CD4-positive, alpha-beta T cell (primary cell): ENCODE measurements around the gene STIMATE. TPM values are rescaled to one million over a fixed set of nuclear protein-coding genes. Genes with fewer than 3 reads are reported as not detected.

Experiments
- ATAC-seq: fragments of 200-7000 bp; cut with Tn5 transposase; one replicate; pipeline ENCODE4 v1.10.0; 2022; ENCODE audit warnings: mild to moderate bottlenecking; ENCODE audit not compliant: poor library complexity
- CTCF ChIA-PET: fragments of 350-600 bp; sonication (Branson Sonifier 250); formaldehyde crosslinking; loops from one replicate; lab custom pipeline; 2021; ENCODE audit warnings: antibody characterized with exemption, inconsistent platforms; lab: Charles Lee
- POLR2A ChIA-PET: fragments of 350-600 bp; sonication (Branson Sonifier 250); formaldehyde crosslinking; loops from one replicate; lab custom pipeline; 2021; ENCODE audit warnings: antibody characterized with exemption, inconsistent platforms; lab: Charles Lee
- DNase-seq, 14 experiments: peaks; one replicate each; pipeline ENCODE4 v3.0.0-alpha.2; 2013 to 2020; ENCODE audit warnings: mixed read lengths in 2 of 14
- H3K27ac ChIP-seq, 2 donors: one replicate each; pipeline versions ENCODE4 v1.5.1 to v1.7.0; 2013; ENCODE audit warnings: low read length in 2 of 2, low read depth in 1 of 2, mild to moderate bottlenecking in 1 of 2
- H3K27me3 ChIP-seq, 2 experiments: 1 replicate in 1 of 2; 2 replicates in 1 of 2; pipeline versions ENCODE4 v1.6.1 to v1.7.0; 2013; ENCODE audit warnings: low read length in 2 of 2, control low read depth in 1 of 2, mild to moderate bottlenecking in 1 of 2, moderate library complexity in 1 of 2; ENCODE audit not compliant: insufficient read depth in 2 of 2, control insufficient read depth in 1 of 2
- H3K36me3 ChIP-seq: one replicate; pipeline ENCODE4 v1.6.1; 2013; ENCODE audit warnings: low read length, control low read depth; ENCODE audit not compliant: insufficient read depth
- H3K4me1 ChIP-seq: one replicate; pipeline ENCODE4 v1.6.1; 2013; ENCODE audit warnings: low read length, control low read depth; ENCODE audit not compliant: insufficient read depth
- H3K4me3 ChIP-seq: one replicate; pipeline ENCODE4 v1.5.1; 2013; ENCODE audit warnings: mild to moderate bottlenecking, low read length, moderate library complexity
- H3K9me3 ChIP-seq, 2 experiments: 1 replicate in 1 of 2; 2 replicates in 1 of 2; pipeline versions ENCODE4 v1.6.1 to v1.7.0; 2013; ENCODE audit warnings: low read length in 2 of 2, mild to moderate bottlenecking in 2 of 2, control low read depth in 1 of 2, moderate library complexity in 1 of 2; ENCODE audit not compliant: control insufficient read depth in 1 of 2, insufficient read depth in 1 of 2
- H3K27ac Mint-ChIP-seq: one replicate; pipeline ENCODE4 v1.8.0; 2020; ENCODE audit warnings: mixed read lengths
- H3K27me3 Mint-ChIP-seq: one replicate; pipeline ENCODE4 v1.8.0; 2021; ENCODE audit warnings: mixed read lengths
- H3K36me3 Mint-ChIP-seq: one replicate; pipeline ENCODE4 v1.8.0; 2021; ENCODE audit warnings: low read depth, mixed read lengths
- H3K4me1 Mint-ChIP-seq: one replicate; pipeline ENCODE4 v1.8.0; 2021; ENCODE audit warnings: low read depth, mixed read lengths
- H3K4me3 Mint-ChIP-seq: one replicate; pipeline ENCODE4 v1.8.0; 2020; ENCODE audit warnings: mild to moderate bottlenecking, mixed read lengths
- H3K9me3 Mint-ChIP-seq: one replicate; pipeline ENCODE4 v1.8.0; 2020; ENCODE audit warnings: mixed read lengths
- intact Hi-C, 2 experiments: fragments of 100-400 bp; cut with DNase I in 1 of 2; cut with micrococcal nuclease in 1 of 2; formaldehyde crosslinking; loops; one replicate each; pipeline versions ENCODE4 v1.15.1 to v1.9.0; 2023 to 2025; cut with DNase I, micrococcal nuclease
- total RNA-seq, 174 experiments: library from RNA in 2 of 174; stranded (reverse) in 2 of 174; gene quantifications; one replicate each; pipeline ENCODE4 v1.2.3 and lab custom pipeline; 2021 to 2026
- TF ChIP-seq, protein P1 (sequence below): fragments of 200-600 bp; IDR thresholded peaks from one replicate; pipeline ENCODE4 v1.8.0; 2022; ENCODE audit warnings: antibody characterized with exemption, mild to moderate bottlenecking

The STIMATE gene
- total RNA-seq, 2 experiments from 2014 or later, result 39.8 to 42.6 TPM

DNA sequence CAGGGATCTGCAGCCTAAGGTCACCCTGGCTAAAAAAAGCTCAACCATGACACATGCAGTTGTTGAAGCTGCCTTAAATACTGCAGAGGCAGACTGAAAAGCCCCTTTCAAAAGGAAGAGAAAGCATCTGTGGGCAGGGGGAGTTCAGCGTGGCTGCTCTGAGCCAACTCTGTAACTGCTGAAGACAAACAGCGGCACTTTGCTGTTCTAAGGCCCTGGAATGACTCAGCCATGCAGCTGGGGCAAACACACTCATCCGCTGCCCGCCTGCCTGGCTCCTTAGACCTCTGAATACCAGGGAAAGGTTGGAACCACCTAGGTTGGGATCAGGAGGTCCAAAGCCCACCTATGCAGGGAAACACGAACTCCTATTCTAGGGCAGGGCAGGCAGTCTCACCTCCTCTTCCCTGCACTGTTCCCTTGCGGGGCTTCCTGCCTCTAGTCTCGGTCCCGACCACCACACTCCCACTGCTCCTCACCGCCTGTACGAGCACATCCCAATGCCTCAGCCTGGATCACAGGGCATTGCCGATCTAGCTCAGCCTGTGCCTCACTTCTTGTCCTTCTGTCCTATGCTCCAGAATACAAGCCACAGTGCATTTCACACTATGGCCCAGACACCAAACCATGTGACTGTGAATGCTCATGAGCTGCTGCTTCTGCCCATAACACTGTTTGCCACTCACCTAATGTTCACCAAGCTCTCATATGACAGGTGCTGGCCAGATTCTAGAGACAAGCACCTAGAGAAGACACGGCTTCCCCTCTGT is 56.0 kb downstream of the STIMATE start:
- ChIA-PET CTCF (no interaction called here), POLR2A (no interaction called here)
- no peaks in the 10 kb centered on the region for H3K27me3 Mint-ChIP-seq
- intact Hi-C loops, result no loop called here
- DNase-seq (no peak), ATAC-seq (no peak)
- H3K4me3 Mint-ChIP-seq, result no peak overlapping the region
- Histone ChIP-seq H3K4me3 (no peak overlapping the region), H3K9me3 (no peaks in the 10 kb centered on the region), H3K27me3 (no peaks in the 10 kb centered on the region), H3K4me1 (peaks cover 21% of the 10 kb centered on the region), H3K27ac (no peak overlapping the region), H3K36me3 (peaks cover 46% of the 10 kb centered on the region)
- H3K27ac Mint-ChIP-seq, result no peak overlapping the region
- peaks cover 59% of the 10 kb centered on the region for H3K36me3 Mint-ChIP-seq
- TF ChIP-seq, protein P1, sequence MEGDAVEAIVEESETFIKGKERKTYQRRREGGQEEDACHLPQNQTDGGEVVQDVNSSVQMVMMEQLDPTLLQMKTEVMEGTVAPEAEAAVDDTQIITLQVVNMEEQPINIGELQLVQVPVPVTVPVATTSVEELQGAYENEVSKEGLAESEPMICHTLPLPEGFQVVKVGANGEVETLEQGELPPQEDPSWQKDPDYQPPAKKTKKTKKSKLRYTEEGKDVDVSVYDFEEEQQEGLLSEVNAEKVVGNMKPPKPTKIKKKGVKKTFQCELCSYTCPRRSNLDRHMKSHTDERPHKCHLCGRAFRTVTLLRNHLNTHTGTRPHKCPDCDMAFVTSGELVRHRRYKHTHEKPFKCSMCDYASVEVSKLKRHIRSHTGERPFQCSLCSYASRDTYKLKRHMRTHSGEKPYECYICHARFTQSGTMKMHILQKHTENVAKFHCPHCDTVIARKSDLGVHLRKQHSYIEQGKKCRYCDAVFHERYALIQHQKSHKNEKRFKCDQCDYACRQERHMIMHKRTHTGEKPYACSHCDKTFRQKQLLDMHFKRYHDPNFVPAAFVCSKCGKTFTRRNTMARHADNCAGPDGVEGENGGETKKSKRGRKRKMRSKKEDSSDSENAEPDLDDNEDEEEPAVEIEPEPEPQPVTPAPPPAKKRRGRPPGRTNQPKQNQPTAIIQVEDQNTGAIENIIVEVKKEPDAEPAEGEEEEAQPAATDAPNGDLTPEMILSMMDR, result no peak
- H3K4me1 Mint-ChIP-seq, result peaks cover 35% of the 10 kb centered on the region
- no peaks in the 10 kb centered on the region for H3K9me3 Mint-ChIP-seq

DNA sequence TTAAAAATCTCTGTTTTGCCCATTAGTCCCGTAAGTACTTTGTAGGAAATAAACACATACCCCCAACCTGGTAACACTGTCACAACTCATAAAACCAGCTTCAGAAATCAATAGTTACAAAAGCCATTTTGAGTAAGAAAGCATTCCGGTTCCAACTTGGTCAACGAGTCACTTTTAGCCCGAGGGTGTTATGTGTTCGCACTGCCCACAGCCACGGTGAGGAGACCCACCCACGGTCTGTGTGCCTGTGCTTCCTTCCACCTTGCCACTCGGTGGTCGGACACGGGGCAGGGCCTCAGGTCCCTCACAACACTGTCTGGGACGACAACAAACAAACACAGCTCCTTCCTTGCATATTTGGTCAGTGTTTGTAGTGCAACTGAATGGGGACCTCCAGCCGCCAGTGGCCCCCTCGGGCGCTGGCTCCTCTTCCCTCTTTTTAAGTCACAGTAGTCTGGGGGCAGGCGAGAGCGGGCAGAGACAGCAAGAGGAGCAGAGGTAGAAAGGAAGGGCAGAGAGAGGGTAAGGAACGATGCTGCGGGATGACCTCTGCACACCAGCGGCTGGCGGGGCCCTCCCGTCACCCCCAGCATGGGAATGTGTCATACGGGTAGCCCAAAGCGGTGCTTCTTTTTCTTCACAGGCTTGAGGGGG is 57.3 kb downstream of the STIMATE start:
- no peak for DNase-seq
- H3K27me3 ChIP-seq, result no peaks in the 10 kb centered on the region
- Mint-ChIP-seq H3K36me3 (peaks cover 58% of the 10 kb centered on the region), H3K4me3 (no peak overlapping the region), H3K27ac (no peak overlapping the region), H3K9me3 (no peaks in the 10 kb centered on the region), H3K27me3 (no peaks in the 10 kb centered on the region), H3K4me1 (peaks cover 33% of the 10 kb centered on the region)
- peaks cover 56% of the 10 kb centered on the region for H3K36me3 ChIP-seq
- H3K27ac ChIP-seq, result no peak overlapping the region
- H3K4me1 ChIP-seq, result peaks cover 21% of the 10 kb centered on the region
- H3K9me3 ChIP-seq, result no peaks in the 10 kb centered on the region
- no peak for ATAC-seq
- H3K4me3 ChIP-seq, result no peak overlapping the region
- TF ChIP-seq, protein P1, result no peak
- POLR2A ChIA-PET, result no interaction called here
- intact Hi-C loops, result no loop called here
- CTCF ChIA-PET, result no interaction called here

- ChIA-PET POLR2A (interaction anchor here (0.9 to 2.1 kb wide), 3 partner anchors 54 to 98 kb away, joined by 3 to 7 read pairs (median 3); partner anchors contain the start of gene NEK4), CTCF (no interaction called here)
- Histone ChIP-seq H3K27ac (no peak overlapping the region), H3K36me3 (peaks cover 57% of the 10 kb centered on the region), H3K4me3 (no peak overlapping the region), H3K27me3 (no peaks in the 10 kb centered on the region), H3K4me1 (peaks cover 21% of the 10 kb centered on the region), H3K9me3 (no peaks in the 10 kb centered on the region)
- no peak for ATAC-seq
- H3K27me3 Mint-ChIP-seq, result no peaks in the 10 kb centered on the region
- intact Hi-C loops, result no loop called here
- no peak overlapping the region for H3K4me3 Mint-ChIP-seq
- no peak overlapping the region for H3K27ac Mint-ChIP-seq
- H3K36me3 Mint-ChIP-seq, result peaks cover 55% of the 10 kb centered on the region
- H3K4me1 Mint-ChIP-seq, result peaks cover 25% of the 10 kb centered on the region
- no peak for DNase-seq
- H3K9me3 Mint-ChIP-seq, result no peaks in the 10 kb centered on the region
- TF ChIP-seq, protein P1, result no peak
Measured at GRCh38 chr3:52839268-52839575, 58.1 kb downstream of the STIMATE start.
